Myocyte (in vitro differentiated cells): ENCODE data around the gene SEBOX. TPM values are rescaled to one million over a fixed set of nuclear protein-coding genes. Genes with fewer than 3 reads are reported as not detected.

ENCODE experiments used
- DNase-seq: peaks from one replicate; pipeline ENCODE4 v3.0.0-alpha.2; 2012; ENCODE audit warnings: low read depth
- total RNA-seq: library from RNA; depleted of rRNA; stranded (reverse); fragments of >200 nt; gene quantifications from 2 replicates; pipeline ENCODE4 v1.2.3, GENCODE V29; 2014

The SEBOX gene
- total RNA-seq, 1 donor from 2014 or later, result not detected

- no peak for DNase-seq
These were observed 4.1 kb upstream of the SEBOX start for GRCh38 chr17:28368915-28369683.

- DNase-seq, result no peak
These were observed 3.4 kb upstream of the SEBOX start for GRCh38 chr17:28368306-28368831.

- no peak for DNase-seq
These were observed 2.8 kb upstream of the SEBOX start for GRCh38 chr17:28367641-28368305.

GRCh38 chr17:28366605-28367004 lies 1.6 kb upstream of the SEBOX start:
- no peak for DNase-seq

GRCh38 chr17:28365487-28365886 lies 488 bp upstream of the SEBOX start:
- no peak for DNase-seq

DNA sequence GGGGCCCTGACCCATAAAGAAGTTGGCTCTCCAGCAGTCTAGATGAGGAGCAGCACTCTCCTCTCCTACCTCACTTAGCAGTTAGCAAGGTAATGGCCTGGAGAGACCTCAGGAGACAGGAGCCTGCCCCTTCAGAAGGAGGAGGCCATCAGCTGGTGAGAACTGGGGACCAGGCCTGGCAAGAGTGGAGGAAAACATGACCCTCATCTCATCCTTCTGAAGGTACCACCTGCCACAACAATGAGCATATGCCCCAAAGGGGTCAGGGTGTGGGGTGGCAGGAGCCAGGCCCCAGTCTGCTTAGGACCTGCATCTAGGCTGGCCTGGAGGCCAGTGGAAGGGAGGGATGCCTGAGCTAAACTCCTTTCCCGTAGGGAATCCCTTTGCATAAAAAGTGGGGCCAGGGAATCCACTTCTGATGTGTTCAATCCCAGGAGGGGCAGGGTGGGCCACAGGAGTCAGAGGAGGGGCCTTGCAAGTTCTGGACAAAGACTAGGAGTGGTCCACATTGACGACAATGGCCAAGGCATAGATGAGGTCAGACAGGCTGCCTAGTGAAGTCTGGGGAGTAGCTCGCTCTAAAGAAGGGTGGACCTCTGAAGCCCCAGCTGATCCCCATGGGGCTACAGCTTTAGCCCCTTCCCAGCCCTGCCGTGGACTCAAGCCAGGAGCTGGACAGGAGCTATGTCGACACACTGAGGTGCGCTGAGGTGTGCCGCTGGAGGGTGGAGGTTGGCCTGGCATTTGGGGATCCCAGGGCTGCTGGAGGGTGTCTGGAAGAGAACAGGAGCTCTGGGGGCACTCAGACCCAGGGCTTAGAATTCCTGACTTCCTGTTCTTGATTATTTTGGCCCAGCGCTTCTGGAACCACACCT lies 986 bp downstream of the SEBOX start:
- no peak for DNase-seq

DNA sequence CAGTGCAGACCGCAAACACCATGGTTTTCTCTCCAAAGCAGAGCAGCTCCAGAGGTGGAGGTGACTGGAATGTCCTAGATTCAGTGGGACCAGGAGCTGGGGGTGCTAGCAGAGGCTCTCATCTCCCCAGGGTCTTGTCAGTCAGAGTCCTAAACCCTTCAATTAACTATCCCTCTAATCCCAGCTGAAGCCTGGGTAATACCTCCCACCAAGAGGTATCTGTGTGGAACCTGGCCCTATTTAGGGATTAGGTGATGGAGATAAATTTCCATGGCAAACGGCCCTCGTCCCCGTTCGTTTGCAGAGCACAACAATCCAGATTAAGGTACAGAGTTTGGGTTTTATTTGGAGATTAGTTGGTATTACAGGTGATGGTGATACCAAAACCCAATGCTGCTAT lies 1.8 kb downstream of the SEBOX start:
- DNase-seq, result no peak

DNA sequence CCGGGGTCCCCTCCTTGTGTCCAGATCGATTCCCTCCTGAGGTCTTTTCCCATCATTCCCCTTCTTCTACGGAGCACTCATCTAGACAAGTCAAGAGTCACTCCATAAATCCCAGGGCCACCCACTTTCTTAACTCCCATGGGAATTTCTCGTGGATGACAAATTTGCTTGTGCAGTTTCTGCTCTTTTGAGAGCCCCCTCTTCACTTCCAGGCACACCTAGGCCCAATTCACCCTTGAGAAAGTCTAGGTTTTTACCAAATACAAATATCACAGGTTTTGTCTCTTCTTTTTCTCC lies 7.2 kb downstream of the SEBOX start:
- no peak for DNase-seq

DNA sequence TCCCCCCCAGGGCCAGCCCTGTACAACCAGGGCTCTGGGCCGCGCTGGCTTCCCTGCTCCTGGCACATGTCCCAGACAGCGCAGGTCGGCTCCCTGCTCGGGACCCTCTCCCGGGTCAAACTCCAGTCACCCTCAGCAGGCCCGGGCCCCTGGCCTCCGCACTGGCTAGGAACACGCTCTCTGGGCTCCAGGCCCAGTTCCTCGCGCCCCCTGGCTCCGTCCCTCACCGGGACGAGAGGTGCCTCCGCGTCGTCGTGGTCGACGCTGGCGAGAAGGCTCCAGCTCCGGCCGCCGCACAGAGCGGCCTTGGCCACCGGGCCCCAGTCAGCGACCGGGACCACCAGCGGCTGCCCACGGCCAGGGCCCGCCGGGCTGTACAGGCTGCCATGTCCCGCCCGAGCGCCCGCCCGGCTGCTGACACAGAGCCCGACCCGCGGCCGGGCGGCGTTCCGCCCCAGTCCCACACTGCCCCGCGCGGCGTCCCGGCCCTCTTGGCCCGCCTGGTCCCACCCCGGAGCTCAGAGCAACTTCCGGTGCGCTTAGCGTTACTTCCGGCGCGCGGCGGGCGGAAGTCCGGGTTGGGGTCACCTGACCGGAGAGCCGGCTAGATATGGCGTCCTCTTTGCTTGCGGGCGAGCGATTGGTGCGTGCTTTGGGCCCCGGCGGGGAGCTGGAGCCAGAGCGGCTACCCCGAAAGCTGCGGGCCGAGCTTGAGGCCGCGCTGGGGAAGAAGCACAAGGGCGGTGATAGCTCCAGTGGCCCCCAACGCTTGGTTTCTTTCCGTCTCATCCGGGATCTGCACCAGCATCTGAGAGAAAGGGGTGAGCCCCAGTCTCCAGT lies 7.7 kb downstream of the SEBOX start, which contains the start of gene POLDIP2:
POLDIP2 (minus strand) TSS at position 467 of the 840 bp plus-strand sequence; CDS start at position 388, 79 bp downstream.
- DNase-seq, result peak; percentile 96

GRCh38 chr17:28350271-28350670 lies 14.7 kb downstream of the SEBOX start:
- DNase-seq, result no peak

DNA sequence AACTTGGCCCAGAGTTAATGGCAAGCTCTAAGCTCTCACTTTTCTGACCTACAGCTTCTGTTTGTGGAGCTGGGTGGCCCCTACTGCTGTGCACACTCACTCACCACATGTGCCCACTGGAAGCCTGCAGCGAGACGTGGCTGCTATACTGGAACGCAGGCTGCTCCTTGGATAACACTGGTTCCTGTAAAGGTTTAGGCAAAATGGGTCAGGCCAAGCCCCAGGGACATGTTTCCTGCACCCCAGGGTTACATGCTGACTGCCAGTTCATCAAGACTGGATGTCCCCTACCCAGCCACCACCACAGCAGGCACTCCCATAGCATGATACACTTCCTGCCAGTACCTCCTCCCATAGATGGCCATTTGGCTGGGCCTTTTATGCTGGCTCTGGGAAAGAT lies 16.0 kb downstream of the SEBOX start:
- no peak for DNase-seq

- peak; percentile 79 for DNase-seq
These were observed 17.6 kb downstream of the SEBOX start for GRCh38 chr17:28347261-28347891.

- DNase-seq, result no peak
These were observed 18.2 kb downstream of the SEBOX start for GRCh38 chr17:28346746-28347246.

GRCh38 chr17:28346199-28346580 lies 18.8 kb downstream of the SEBOX start:
- DNase-seq, result peak; percentile 13

DNA sequence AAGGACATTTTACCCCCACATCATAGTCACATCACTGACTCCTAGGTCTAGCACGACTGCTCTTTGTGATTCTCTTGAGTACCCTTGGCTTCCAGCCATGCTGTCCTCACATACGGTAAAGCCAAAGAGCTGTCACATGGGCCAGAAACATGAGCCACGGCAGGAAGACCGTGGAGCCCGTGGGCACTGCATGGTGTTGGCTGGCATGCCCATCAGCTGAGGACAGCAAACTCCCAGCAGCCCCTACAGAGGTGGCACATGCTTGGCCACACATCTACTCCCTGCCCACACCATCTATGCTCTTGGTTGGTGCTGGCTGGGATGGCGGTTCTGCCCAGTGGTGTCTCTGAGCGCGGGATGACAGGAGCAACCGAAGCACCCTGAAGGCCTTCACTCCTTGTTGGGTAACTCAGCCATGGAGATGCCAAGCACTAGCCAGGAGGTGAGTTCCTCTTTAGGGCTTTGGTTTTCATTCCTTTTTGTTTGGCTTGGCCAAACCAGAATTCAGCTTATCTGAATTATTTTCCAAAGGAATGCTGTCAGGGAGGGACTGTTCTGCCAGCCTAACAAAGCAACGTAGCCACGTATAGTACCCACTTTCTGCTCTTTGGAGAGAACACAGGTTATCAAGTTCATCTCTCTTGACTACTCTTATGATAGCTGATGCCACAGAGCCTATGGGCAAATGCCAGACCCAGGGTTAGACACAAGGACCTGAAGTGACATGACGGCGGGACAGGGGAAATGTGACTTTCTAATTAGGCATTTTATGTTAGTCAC lies 19.4 kb downstream of the SEBOX start:
- DNase-seq, result peak; percentile 13

DNA sequence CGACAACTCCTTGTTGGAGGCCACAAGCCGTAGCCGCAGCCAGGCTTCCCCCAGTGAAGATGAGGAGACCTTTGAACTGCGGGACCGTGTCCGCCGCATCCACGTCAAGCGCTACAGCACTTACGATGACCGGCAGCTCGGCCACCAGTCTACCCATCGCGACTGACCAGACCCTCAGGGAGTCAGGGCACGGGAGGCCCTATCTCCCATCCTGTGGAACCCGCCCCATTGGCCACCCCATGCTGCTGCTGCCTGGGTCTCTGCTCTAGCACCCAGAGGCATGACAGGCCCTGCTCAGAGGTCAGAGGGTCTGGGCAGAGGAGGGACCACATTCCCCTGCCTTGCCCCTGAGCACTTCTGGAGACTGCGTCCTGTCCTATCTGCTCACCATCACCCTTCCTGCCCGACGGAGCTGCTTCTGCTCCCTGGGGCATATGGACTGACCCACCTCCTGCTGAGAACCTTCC lies 20.5 kb downstream of the SEBOX start:
- DNase-seq, result no peak

GRCh38 chr17:28344011-28344410 lies 21.0 kb downstream of the SEBOX start:
- no peak for DNase-seq

- peak; percentile 55 for DNase-seq
These were observed 21.5 kb downstream of the SEBOX start for GRCh38 chr17:28343491-28343932.

GRCh38 chr17:28342313-28342712 lies 22.7 kb downstream of the SEBOX start:
- no peak for DNase-seq
